Measurements from ENCODE around the gene ISG20L2.

Gene ISG20L2

GRCh38 chr1:156741481-156741983, 13.0 kb upstream of the ISG20L2 start:
- no peak for DNase-seq

DNA sequence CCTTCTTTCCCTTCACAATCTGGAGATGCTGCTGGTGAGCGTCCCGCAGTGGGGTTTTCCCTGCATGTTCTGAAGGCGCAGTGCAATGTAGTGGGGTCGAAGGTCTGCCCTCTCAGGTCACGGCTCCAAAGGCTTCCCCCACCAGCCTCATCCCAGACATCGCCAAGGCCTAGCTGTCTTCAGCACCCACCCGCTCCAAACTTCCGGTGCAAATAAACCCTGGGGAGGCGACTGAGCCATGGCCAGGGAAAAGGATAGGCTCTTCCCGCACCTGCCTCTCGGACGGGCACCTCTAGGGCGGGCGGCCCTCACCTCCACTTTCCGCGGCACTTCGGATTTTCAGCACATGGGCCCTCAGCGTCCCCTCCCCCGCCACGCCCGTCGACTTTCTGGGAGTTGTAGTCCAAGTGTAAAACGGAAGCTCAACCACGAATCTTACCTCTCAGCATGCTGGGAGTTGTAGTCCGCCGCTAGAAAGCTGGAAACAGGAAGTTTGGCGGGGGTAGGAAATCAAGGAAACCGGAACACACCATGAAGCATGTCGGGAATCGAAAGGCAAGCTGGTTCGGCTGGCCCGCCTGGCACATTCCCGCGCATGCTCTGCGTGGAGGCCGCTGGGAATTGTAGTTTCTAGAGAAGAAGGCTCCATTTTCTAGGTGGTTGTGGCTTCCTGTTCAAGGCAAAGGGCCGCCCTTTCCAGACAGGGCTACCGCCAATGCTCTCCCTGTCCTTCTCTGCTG, 12.3 kb upstream of the ISG20L2 start, which contains the start of gene MRPL24:
Gene MRPL24, minus strand, starts transcription at position 348 of the 740 bp plus-strand sequence. CDS start 2,384 bp downstream, outside the sequence.
- peak; percentile 84 to 100 (median 97) for DNase-seq

GRCh38 chr1:156740237-156740740, 11.7 kb upstream of the ISG20L2 start:
- no peak for DNase-seq

DNA sequence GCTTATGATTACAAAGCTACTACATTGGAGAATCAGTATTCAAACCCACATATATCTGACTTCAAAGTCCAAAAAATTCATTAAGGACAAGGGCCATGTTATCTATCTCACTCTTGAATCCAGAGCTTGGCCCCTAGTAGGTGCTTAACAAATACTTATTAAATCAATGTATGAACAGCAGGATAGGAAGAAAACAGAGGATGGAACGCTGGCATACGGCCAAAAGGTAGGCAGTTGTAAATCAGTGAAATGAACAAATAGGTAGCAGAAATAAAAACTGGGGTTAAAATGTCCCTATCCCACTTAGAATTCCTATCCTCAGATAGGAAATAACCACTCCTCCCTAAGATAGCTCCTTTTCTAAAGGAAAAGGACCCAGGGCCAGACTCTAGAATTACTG, 10.3 kb upstream of the ISG20L2 start:
- no peak for DNase-seq

DNA sequence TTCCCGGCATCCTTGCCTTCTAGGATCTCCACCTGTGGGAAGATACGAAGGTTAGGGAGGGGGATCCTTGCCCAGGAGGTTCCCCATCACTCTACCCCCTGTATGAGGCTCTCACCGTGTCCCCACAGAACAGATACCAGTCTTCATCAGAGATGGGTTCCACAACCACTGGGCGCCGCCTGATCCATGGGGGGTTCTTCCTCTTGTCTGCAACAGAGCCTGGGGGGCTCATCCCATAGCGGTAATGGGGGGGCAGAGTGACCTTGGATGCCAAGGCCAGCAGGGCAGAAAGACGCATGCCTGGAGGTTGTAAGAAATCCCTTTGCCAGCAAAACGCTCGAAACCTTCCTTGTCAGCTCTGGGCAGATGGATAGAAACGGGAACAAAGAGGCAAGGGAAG, 9.8 kb upstream of the ISG20L2 start:
- no peak for DNase-seq

GRCh38 chr1:156733989-156734584, 5.5 kb upstream of the ISG20L2 start:
- DNase-seq = no peak

- DNase-seq = peak in 49 of 51 donors; percentile 32 to 95 (median 82)
Measured at GRCh38 chr1:156727926-156728598, 504 bp downstream of the ISG20L2 start, which contains the start of gene METTL25B. METTL25B (plus strand) TSS chr1:156728469; CDS start chr1:156729105, 636 bp downstream.

GRCh38 chr1:156727492-156727891, 1.1 kb downstream of the ISG20L2 start:
- DNase-seq = no peak

GRCh38 chr1:156726549-156727226, 1.9 kb downstream of the ISG20L2 start:
- DNase-seq = peak in 11 of 51 donors; percentile 3 to 33 (median 13)

DNA sequence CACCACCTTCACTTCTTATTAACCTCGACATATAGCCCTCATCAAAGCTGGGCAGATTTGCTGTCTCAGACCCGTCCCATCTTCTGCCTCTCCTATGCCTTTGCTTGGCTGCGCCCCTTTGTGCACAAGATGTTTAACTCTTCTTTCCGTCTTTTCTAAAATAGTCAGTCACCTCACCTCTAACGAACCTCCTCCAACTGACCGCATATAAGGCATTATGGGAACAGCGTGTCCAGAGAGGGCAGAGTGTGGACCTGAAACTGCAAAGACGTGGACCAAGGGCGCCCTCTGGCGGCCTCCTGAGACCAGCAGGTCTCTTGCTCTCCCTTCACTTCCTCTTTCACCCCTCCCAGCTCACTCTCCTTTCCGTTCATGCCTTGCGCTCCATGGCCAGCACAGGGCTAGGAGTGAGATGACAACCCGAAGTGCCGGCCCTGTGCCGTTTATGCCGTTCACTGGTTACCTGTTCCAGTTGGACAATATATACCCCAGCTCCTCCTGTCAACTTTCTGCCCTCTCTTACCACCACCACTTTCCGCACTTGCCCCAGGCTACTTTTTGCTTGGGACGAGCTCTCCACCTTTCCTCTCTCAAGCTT, 2.8 kb downstream of the ISG20L2 start:
- DNase-seq = peak in 48 of 51 donors; percentile 21 to 91 (median 74)

GRCh38 chr1:156721535-156721934, 7.0 kb downstream of the ISG20L2 start:
- no peak for DNase-seq

- DNase-seq = no peak
Measured at GRCh38 chr1:156721131-156721530, 7.4 kb downstream of the ISG20L2 start.

DNA sequence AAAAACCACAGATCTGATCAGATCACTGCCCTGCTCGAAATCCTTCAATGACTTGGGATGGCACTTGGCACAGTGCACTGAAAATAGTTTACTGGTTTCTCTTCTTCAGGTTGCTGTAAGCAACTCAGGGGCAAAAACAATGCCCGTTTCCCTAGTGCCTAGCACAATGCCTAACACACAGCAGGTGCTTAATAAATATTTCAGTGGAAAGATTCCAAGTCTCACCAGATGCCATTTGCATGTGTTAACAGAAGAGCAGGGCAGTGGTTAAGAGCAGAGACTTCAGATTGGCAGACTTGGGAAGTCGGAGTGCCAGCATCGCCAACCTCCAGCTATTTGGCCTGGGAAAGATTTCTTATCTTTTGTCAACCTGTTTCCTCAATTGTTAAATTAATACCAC, 11.2 kb downstream of the ISG20L2 start:
- DNase-seq = no peak

GRCh38 chr1:156714830-156715229, 13.7 kb downstream of the ISG20L2 start:
- no peak for DNase-seq

GRCh38 chr1:156712626-156713025, 15.9 kb downstream of the ISG20L2 start:
- no peak for DNase-seq

GRCh38 chr1:156711011-156711817, 17.4 kb downstream of the ISG20L2 start:
- DNase-seq = no peak

DNA sequence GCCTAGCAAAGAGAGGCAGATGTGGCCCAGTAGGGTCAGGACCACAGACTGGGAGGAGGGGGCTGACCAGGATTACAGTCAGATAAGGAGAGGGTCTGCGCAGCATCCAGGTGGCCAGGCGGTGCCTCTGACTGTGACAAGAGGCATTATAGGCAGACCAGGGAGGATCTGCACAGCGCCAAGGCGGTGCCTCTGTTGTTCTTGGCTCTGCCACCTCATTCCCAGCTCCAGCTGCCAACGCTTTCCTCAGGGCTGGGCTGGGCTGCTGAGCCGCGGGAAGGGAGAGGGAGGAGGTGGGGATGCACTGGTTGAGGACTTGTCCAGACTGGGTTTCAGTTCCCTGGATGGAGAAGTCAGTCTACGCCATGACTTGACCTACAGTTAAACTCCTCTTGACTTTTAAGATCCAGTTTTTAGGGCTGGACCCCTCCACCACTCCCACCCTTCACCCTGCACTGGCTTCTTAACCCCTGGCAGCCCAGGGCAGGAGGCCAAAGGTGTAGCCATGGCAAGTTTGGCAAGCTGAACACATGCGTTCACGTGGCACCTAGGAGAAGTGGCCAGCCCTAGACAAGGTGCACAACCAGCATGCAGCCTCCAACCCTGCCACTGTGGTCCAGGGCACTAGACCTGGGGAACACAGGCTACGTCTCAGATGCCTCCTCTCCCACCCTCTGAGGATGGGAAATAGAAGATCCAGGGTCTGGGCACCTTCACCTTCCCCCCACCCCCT, 18.6 kb downstream of the ISG20L2 start:
- peak in 27 of 51 donors; percentile 4 to 58 (median 20) for DNase-seq

DNA sequence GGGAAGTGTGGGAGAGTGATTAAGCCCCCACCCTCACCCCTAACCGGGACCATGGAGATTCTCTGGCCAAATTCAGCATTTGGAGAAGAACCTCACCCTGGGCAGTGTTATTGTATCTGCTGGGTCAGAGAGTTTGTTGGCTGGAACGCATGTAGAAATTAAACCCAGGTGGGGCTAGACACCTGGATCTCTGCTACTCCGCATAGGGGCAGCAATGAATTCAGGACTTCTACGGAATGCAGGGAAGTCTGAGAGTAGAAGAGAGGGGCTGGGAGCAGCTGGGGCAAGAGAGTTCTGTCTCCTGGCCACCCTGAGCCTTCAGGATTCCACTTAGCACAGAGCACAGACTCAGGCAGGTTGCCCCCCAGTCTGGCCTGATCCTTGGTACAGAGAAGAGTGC, 19.5 kb downstream of the ISG20L2 start:
- no peak for DNase-seq

GRCh38 chr1:156708218-156708661, 20.3 kb downstream of the ISG20L2 start:
- DNase-seq = no peak

Data from hypothalamus (tissue), 51 donors.